Measurements from ENCODE around the gene NUP50.
"Not testable (repeated sequence)": the region's sequence is repeated elsewhere in the genome, so short reads cannot be mapped to it uniquely, and the experiment has no call there.

Gene NUP50

GRCh38 chr22:45162531-45162930 lies 1.2 kb upstream of the NUP50 start:
- DNase-seq (ENCODE audit: low read depth), result no peak

GRCh38 chr22:45163099-45163450 lies 650 bp upstream of the NUP50 start:
- no peak for DNase-seq (ENCODE audit: low read depth)

GRCh38 chr22:45164270-45165088 lies 754 bp downstream of the NUP50 start:
- peak; percentile 24 for DNase-seq (ENCODE audit: low read depth)

GRCh38 chr22:45166932-45167331 lies 3.2 kb downstream of the NUP50 start:
- no peak for DNase-seq (ENCODE audit: low read depth)

GRCh38 chr22:45169591-45170466 lies 6.1 kb downstream of the NUP50 start:
- no peak for DNase-seq (ENCODE audit: low read depth)

- no peak for DNase-seq (ENCODE audit: low read depth)
Observed at GRCh38 chr22:45171830-45172229, 8.1 kb downstream of the NUP50 start.

GRCh38 chr22:45172881-45173585 lies 9.3 kb downstream of the NUP50 start:
- no peak for DNase-seq (ENCODE audit: low read depth)

- DNase-seq (ENCODE audit: low read depth), result peak; percentile 6
Observed at GRCh38 chr22:45179276-45180049, 15.7 kb downstream of the NUP50 start.

- DNase-seq (ENCODE audit: low read depth), result no peak
Observed at GRCh38 chr22:45180146-45180679, 16.5 kb downstream of the NUP50 start.

GRCh38 chr22:45181240-45181639 lies 17.5 kb downstream of the NUP50 start:
- DNase-seq (ENCODE audit: low read depth), result no peak

- no peak for DNase-seq (ENCODE audit: low read depth)
Observed at GRCh38 chr22:45181766-45182165, 18.0 kb downstream of the NUP50 start.

GRCh38 chr22:45183974-45184373 lies 20.2 kb downstream of the NUP50 start:
- DNase-seq (ENCODE audit: low read depth), result no peak

- no peak for DNase-seq (ENCODE audit: low read depth)
Observed at GRCh38 chr22:45185718-45186514, 22.2 kb downstream of the NUP50 start.

GRCh38 chr22:45187891-45188290 lies 24.2 kb downstream of the NUP50 start:
- no peak for DNase-seq (ENCODE audit: low read depth)

GRCh38 chr22:45188779-45189178 lies 25.1 kb downstream of the NUP50 start:
- no peak for DNase-seq (ENCODE audit: low read depth)

- DNase-seq (ENCODE audit: low read depth), result no peak
Observed at GRCh38 chr22:45190202-45190872, 26.6 kb downstream of the NUP50 start.

- DNase-seq (ENCODE audit: low read depth), result not testable (repeated sequence)
Observed at GRCh38 chr22:45191746-45192145, 28.0 kb downstream of the NUP50 start.

GRCh38 chr22:45192701-45193187 lies 29.0 kb downstream of the NUP50 start:
- no peak for DNase-seq (ENCODE audit: low read depth)

- no peak for DNase-seq (ENCODE audit: low read depth)
Observed at GRCh38 chr22:45194686-45195085, 31.0 kb downstream of the NUP50 start.

GRCh38 chr22:45195616-45196015 lies 31.9 kb downstream of the NUP50 start:
- no peak for DNase-seq (ENCODE audit: low read depth)
